ENCODE results near the gene ENGASE.

Gene ENGASE

GRCh38 chr17:79050551-79050950, 24.1 kb upstream of the ENGASE start:
- Mint-ChIP-seq H3K4me3 (no peak overlapping the region), H3K27ac (ENCODE audit: low read depth) (no peak overlapping the region), H3K27me3 (peaks cover 40% of the 10 kb centered on the region), H3K4me1 (peaks cover 4% of the 10 kb centered on the region), H3K9me3 (peaks cover 6% of the 10 kb centered on the region), H3K36me3 (ENCODE audit: insufficient read depth) (peaks cover 1% of the 10 kb centered on the region)
- DNase-seq (ENCODE audit: low spot score in 2 of 2) (no peak), ATAC-seq (replicated peaks; ENCODE audit: extremely low read depth, poor library complexity, severe bottlenecking) (no peak)

GRCh38 chr17:79051306-79051705, 23.3 kb upstream of the ENGASE start:
- H3K4me3 Mint-ChIP-seq = no peak overlapping the region
- H3K36me3 Mint-ChIP-seq (ENCODE audit: insufficient read depth) = no peaks in the 10 kb centered on the region
- peaks cover 40% of the 10 kb centered on the region for H3K27me3 Mint-ChIP-seq
- DNase-seq (ENCODE audit: low spot score in 2 of 2) = no peak
- H3K9me3 Mint-ChIP-seq = peaks cover 6% of the 10 kb centered on the region
- no peak for ATAC-seq (replicated peaks; ENCODE audit: extremely low read depth, poor library complexity, severe bottlenecking)
- no peak overlapping the region for H3K27ac Mint-ChIP-seq (ENCODE audit: low read depth)
- H3K4me1 Mint-ChIP-seq = no peaks in the 10 kb centered on the region

- H3K4me1 Mint-ChIP-seq = no peaks in the 10 kb centered on the region
- no peak overlapping the region for H3K4me3 Mint-ChIP-seq
- no peak for DNase-seq (ENCODE audit: low spot score in 2 of 2)
- ATAC-seq (replicated peaks; ENCODE audit: extremely low read depth, poor library complexity, severe bottlenecking) = no peak
- H3K36me3 Mint-ChIP-seq (ENCODE audit: insufficient read depth) = no peaks in the 10 kb centered on the region
- peaks cover 6% of the 10 kb centered on the region for H3K9me3 Mint-ChIP-seq
- peaks cover 39% of the 10 kb centered on the region for H3K27me3 Mint-ChIP-seq
- H3K27ac Mint-ChIP-seq (ENCODE audit: low read depth) = no peak overlapping the region
Measured at GRCh38 chr17:79052131-79052530, 22.5 kb upstream of the ENGASE start.

- Mint-ChIP-seq H3K27ac (ENCODE audit: low read depth) (no peak overlapping the region), H3K4me3 (no peak overlapping the region), H3K4me1 (no peaks in the 10 kb centered on the region), H3K9me3 (peaks cover 6% of the 10 kb centered on the region), H3K36me3 (ENCODE audit: insufficient read depth) (no peaks in the 10 kb centered on the region), H3K27me3 (peaks cover 43% of the 10 kb centered on the region)
- ATAC-seq (replicated peaks; ENCODE audit: extremely low read depth, poor library complexity, severe bottlenecking) (no peak), DNase-seq (ENCODE audit: low spot score in 2 of 2) (no peak)
Measured at GRCh38 chr17:79053251-79053925, 21.2 kb upstream of the ENGASE start.

GRCh38 chr17:79054200-79054960, 20.2 kb upstream of the ENGASE start:
- Mint-ChIP-seq H3K27me3 (peaks cover 46% of the 10 kb centered on the region), H3K27ac (ENCODE audit: low read depth) (no peak overlapping the region), H3K4me1 (no peaks in the 10 kb centered on the region), H3K4me3 (no peak overlapping the region), H3K9me3 (peaks cover 6% of the 10 kb centered on the region), H3K36me3 (ENCODE audit: insufficient read depth) (no peaks in the 10 kb centered on the region)
- DNase-seq (ENCODE audit: low spot score in 2 of 2) (no peak), ATAC-seq (replicated peaks; ENCODE audit: extremely low read depth, poor library complexity, severe bottlenecking) (no peak)

- Mint-ChIP-seq H3K36me3 (ENCODE audit: insufficient read depth) (no peaks in the 10 kb centered on the region), H3K4me3 (no peak overlapping the region), H3K27me3 (peaks cover 38% of the 10 kb centered on the region), H3K9me3 (peaks cover 6% of the 10 kb centered on the region), H3K4me1 (no peaks in the 10 kb centered on the region), H3K27ac (ENCODE audit: low read depth) (no peak overlapping the region)
- no peak for DNase-seq (ENCODE audit: low spot score in 2 of 2)
- ATAC-seq (replicated peaks; ENCODE audit: extremely low read depth, poor library complexity, severe bottlenecking) = no peak
Measured at GRCh38 chr17:79055197-79055596, 19.4 kb upstream of the ENGASE start.

- Mint-ChIP-seq H3K36me3 (ENCODE audit: insufficient read depth) (no peaks in the 10 kb centered on the region), H3K27ac (ENCODE audit: low read depth) (no peak overlapping the region), H3K4me1 (no peaks in the 10 kb centered on the region), H3K27me3 (peaks cover 25% of the 10 kb centered on the region), H3K4me3 (no peak overlapping the region), H3K9me3 (peaks cover 6% of the 10 kb centered on the region)
- ATAC-seq (replicated peaks; ENCODE audit: extremely low read depth, poor library complexity, severe bottlenecking) (no peak), DNase-seq (ENCODE audit: low spot score in 2 of 2) (no peak)
Measured at GRCh38 chr17:79057737-79058385, 16.8 kb upstream of the ENGASE start.

- no peak overlapping the region for H3K4me3 Mint-ChIP-seq
- H3K27me3 Mint-ChIP-seq = peaks cover 11% of the 10 kb centered on the region
- no peaks in the 10 kb centered on the region for H3K9me3 Mint-ChIP-seq
- H3K36me3 Mint-ChIP-seq (ENCODE audit: insufficient read depth) = no peaks in the 10 kb centered on the region
- DNase-seq (ENCODE audit: low spot score in 2 of 2) (no peak), ATAC-seq (replicated peaks; ENCODE audit: extremely low read depth, poor library complexity, severe bottlenecking) (no peak)
- H3K4me1 Mint-ChIP-seq = peaks cover 5% of the 10 kb centered on the region
- no peak overlapping the region for H3K27ac Mint-ChIP-seq (ENCODE audit: low read depth)
Measured at GRCh38 chr17:79062691-79063090, 11.9 kb upstream of the ENGASE start.

GRCh38 chr17:79064026-79064425, 10.6 kb upstream of the ENGASE start:
- no peak overlapping the region for H3K4me3 Mint-ChIP-seq
- ATAC-seq (replicated peaks; ENCODE audit: extremely low read depth, poor library complexity, severe bottlenecking) (no peak), DNase-seq (ENCODE audit: low spot score in 2 of 2) (no peak)
- H3K4me1 Mint-ChIP-seq = peaks cover 5% of the 10 kb centered on the region
- peaks cover under 1% of the 10 kb centered on the region for H3K27me3 Mint-ChIP-seq
- H3K36me3 Mint-ChIP-seq (ENCODE audit: insufficient read depth) = no peaks in the 10 kb centered on the region
- H3K9me3 Mint-ChIP-seq = no peaks in the 10 kb centered on the region
- no peak overlapping the region for H3K27ac Mint-ChIP-seq (ENCODE audit: low read depth)

- no peak for DNase-seq (ENCODE audit: low spot score in 2 of 2)
- peaks cover 5% of the 10 kb centered on the region for H3K4me1 Mint-ChIP-seq
- ATAC-seq (replicated peaks; ENCODE audit: extremely low read depth, poor library complexity, severe bottlenecking) = no peak
- H3K4me3 Mint-ChIP-seq = no peak overlapping the region
- no peaks in the 10 kb centered on the region for H3K9me3 Mint-ChIP-seq
- no peaks in the 10 kb centered on the region for H3K27me3 Mint-ChIP-seq
- H3K36me3 Mint-ChIP-seq (ENCODE audit: insufficient read depth) = no peaks in the 10 kb centered on the region
- peak overlapping the region; percentile 22 for H3K27ac Mint-ChIP-seq (ENCODE audit: low read depth)
Measured at GRCh38 chr17:79065105-79065670, 9.4 kb upstream of the ENGASE start.

GRCh38 chr17:79066963-79067362, 7.7 kb upstream of the ENGASE start:
- no peaks in the 10 kb centered on the region for H3K27me3 Mint-ChIP-seq
- ATAC-seq (replicated peaks; ENCODE audit: extremely low read depth, poor library complexity, severe bottlenecking) = no peak
- H3K4me3 Mint-ChIP-seq = no peak overlapping the region

GRCh38 chr17:79070266-79070880, 4.3 kb upstream of the ENGASE start:
- DNase-seq (ENCODE audit: low spot score in 2 of 2) (no peak), ATAC-seq (replicated peaks; ENCODE audit: extremely low read depth, poor library complexity, severe bottlenecking) (no peak)
- no peak overlapping the region for H3K27ac Mint-ChIP-seq (ENCODE audit: low read depth)
- H3K27me3 Mint-ChIP-seq = no peaks in the 10 kb centered on the region
- H3K4me3 Mint-ChIP-seq = no peak overlapping the region
- no peaks in the 10 kb centered on the region for H3K36me3 Mint-ChIP-seq (ENCODE audit: insufficient read depth)
- H3K9me3 Mint-ChIP-seq = no peaks in the 10 kb centered on the region
- H3K4me1 Mint-ChIP-seq = peaks cover 4% of the 10 kb centered on the region

More at GRCh38 chr17:79066963-79067362, 7.7 kb upstream of the ENGASE start:
- no peak overlapping the region for H3K27ac Mint-ChIP-seq (ENCODE audit: low read depth)
- DNase-seq (ENCODE audit: low spot score in 2 of 2) = no peak
- no peaks in the 10 kb centered on the region for H3K36me3 Mint-ChIP-seq (ENCODE audit: insufficient read depth)
- H3K9me3 Mint-ChIP-seq = no peaks in the 10 kb centered on the region
- peaks cover 5% of the 10 kb centered on the region for H3K4me1 Mint-ChIP-seq
